Pancreas (tissue), 10 donors: Measurements from ENCODE around the gene NBL1. TPM values are rescaled to one million over a fixed set of nuclear protein-coding genes. Genes with fewer than 3 reads are reported as not detected.
A peak's percentile ranks its signal among the peaks of the same experiment; 100 is the strongest.

Source experiments
- ATAC-seq, 4 donors: fragments of 200-7000 bp; cut with Tn5 transposase; one replicate each; pipeline versions ENCODE4 v1.8.0 to v1.9.1; 2020; ENCODE audit warnings: mild to moderate bottlenecking in 4 of 4, moderate library complexity in 4 of 4
- DNase-seq, 6 donors: peaks; one replicate each; pipeline ENCODE4 v3.0.0-alpha.2; 2020
- FAIRE-seq: peaks from 2 replicates; lab custom pipeline; 2012; peaks lifted over from hg19 to GRCh38; lab: Jason Lieb, UNC
- H3K27ac ChIP-seq, 4 donors: fragments of 200-600 bp; sonication (generic); 1 replicate in 3 of 4; 2 replicates in 1 of 4; pipeline versions ENCODE4 v1.5.0 to v1.8.0; 2020
- H3K27me3 ChIP-seq, 4 donors: fragments of 200-600 bp; one replicate each; pipeline ENCODE4 v1.8.0; 2021
- H3K36me3 ChIP-seq, 3 donors: fragments of 200-600 bp; sonication (generic) in 1 of 3; one replicate each; pipeline versions ENCODE4 v1.5.0 to v1.8.0; 2020 to 2021
- H3K4me1 ChIP-seq, 3 donors: fragments of 200-600 bp; one replicate each; pipeline ENCODE4 v1.8.0; 2021
- H3K4me3 ChIP-seq, 4 donors: fragments of 200-600 bp; sonication (generic) in 2 of 4; one replicate each; pipeline versions ENCODE4 v1.5.0 to v1.8.0; 2020 to 2021
- H3K9me3 ChIP-seq, 4 donors: fragments of 200-600 bp; one replicate each; pipeline ENCODE4 v1.8.0; 2021
- CTCF ChIP-seq, 4 donors: fragments of 200-600 bp; sonication (generic) in 3 of 4; IDR thresholded peaks; one replicate each; pipeline versions ENCODE4 v1.5.0 to v1.8.0; 2021; ENCODE audit warnings: antibody characterized with exemption in 4 of 4
- WGBS, 2 donors: extraction: QIAGEN DNeasy Blood & Tissue Kit; methylation state at CpG; one replicate each; pipeline ENCODE4 v1.1.7; 2013; 5-methylcytosine and 5-hydroxymethylcytosine counted together
- intact Hi-C, 3 donors: fragments of 100-400 bp; cut with DNase I; formaldehyde crosslinking; loops; one replicate each; pipeline versions ENCODE4 v1.11.1 to v1.14.2; 2022
- polyA plus RNA-seq, 2 donors: library from polyadenylated mRNA; stranded (reverse); fragments of 200-250 nt; gene quantifications; one replicate each; pipeline ENCODE4 v1.2.3, GENCODE V29; 2013
- total RNA-seq, 6 donors: library from RNA; stranded (reverse); fragmentation: NEBNext Ultra II Directional in 4 of 6; extraction: Animal tissue kit (Norgen Biotek cat#: 25700) in 4 of 6; gene quantifications; one replicate each; pipeline versions ENCODE4 v1.2.1 to v1.2.4, GENCODE V29; 2021 to 2023
- donor health status: healthy with polysubstance abuse.
- donor health status: DM: no; HTN: no; CAD: no; lungs with moderate emphysema.
- donor health status: DM: no; HTN: no; CAD: no.
- donor health status: control.
- donor health status: control.
- donor health status: Bipolar disorder and iron deficiency.
- donor health status: DM: yes; HTN: yes; CAD: no.
- donor health status: DM: no; HTN: no; CAD: no.
- donor health status: DM: no; HTN: no; CAD: no.
- donor health status: DM: yes; HTN: yes; CAD: no.

Gene NBL1
- total and polyA plus RNA-seq, 8 donors = 5.8 to 45.6 (median 22.6) TPM

- Histone ChIP-seq H3K27me3 (peaks cover 0 to 14% (median 4%) of the 10 kb centered on the region in 4 donors), H3K27ac (no peak within 1 kb of the TSS), H3K36me3 (no peaks in the 10 kb centered on the region), H3K4me1 (peaks cover 0 to 4% (median 0%) of the 10 kb centered on the region in 3 donors), H3K4me3 (peak within 1 kb of the TSS in 2 of 4 donors; percentile 17 to 27), H3K9me3 (no peaks in the 10 kb centered on the region)
- DNase-seq = peak in 1 of 6 donors; percentile 42
- no peak for FAIRE-seq
- TF ChIP-seq CTCF (IDR thresholded peaks at IDR 0.05) = no peak
- WGBS, 2 donors = 4 to 6% methylated on average over 30 to 80 of the region's 80 CpGs
- peak in 1 of 4 donors; percentile 23 for ATAC-seq
- intact Hi-C loops = no loop called here
Measured at GRCh38 chr1:19664453-19665185, 20.5 kb downstream of the NBL1 start, which contains the start of gene HTR6. Gene HTR6, plus strand, starts transcription at chr1:19664875. Its CDS starts 879 bp downstream, at chr1:19665754.

GRCh38 chr1:19665186-19665495 is 21.0 kb downstream of the NBL1 start:
- H3K4me3 ChIP-seq = peak overlapping the region in 2 of 4 donors; percentile 17 to 27
- H3K27me3 ChIP-seq = peaks cover 0 to 14% (median 4%) of the 10 kb centered on the region in 4 donors
- no peak for FAIRE-seq

GRCh38 chr1:19665496-19666465 is 21.7 kb downstream of the NBL1 start:
- DNase-seq = peak in 1 of 6 donors; percentile 46
- Histone ChIP-seq H3K27ac (no peak overlapping the region), H3K4me3 (no peak overlapping the region), H3K9me3 (no peaks in the 10 kb centered on the region), H3K27me3 (peaks cover 0 to 14% (median 4%) of the 10 kb centered on the region in 4 donors), H3K4me1 (peaks cover 0 to 4% (median 0%) of the 10 kb centered on the region in 3 donors), H3K36me3 (no peaks in the 10 kb centered on the region)
- FAIRE-seq = no peak
- TF ChIP-seq CTCF (IDR thresholded peaks at IDR 0.05) = no peak
- ATAC-seq = peak in 1 of 4 donors; percentile 13
- 11 to 15% methylated on average over 70 to 84 of the region's 84 CpGs for WGBS, 2 donors
- intact Hi-C loops = no loop called here

More at GRCh38 chr1:19665186-19665495, 21.0 kb downstream of the NBL1 start:
- H3K4me1 ChIP-seq = peaks cover 0 to 4% (median 0%) of the 10 kb centered on the region in 3 donors
- ATAC-seq (no peak), DNase-seq (peak in 1 of 6 donors; percentile 51)
- WGBS, 2 donors = 2 to 3% methylated on average over 21 to 23 of the region's 23 CpGs
- H3K9me3 ChIP-seq = no peaks in the 10 kb centered on the region
- H3K36me3 ChIP-seq = no peaks in the 10 kb centered on the region
- no peak overlapping the region for H3K27ac ChIP-seq
- intact Hi-C loops = no loop called here
- TF ChIP-seq CTCF (IDR thresholded peaks at IDR 0.05) = no peak

GRCh38 chr1:19668888-19669287 is 24.8 kb downstream of the NBL1 start:
- Histone ChIP-seq H3K9me3 (no peaks in the 10 kb centered on the region), H3K4me1 (peaks cover 0 to 4% (median 0%) of the 10 kb centered on the region in 3 donors), H3K27ac (no peak overlapping the region), H3K27me3 (peaks cover 0 to 14% (median 3%) of the 10 kb centered on the region in 4 donors), H3K36me3 (no peaks in the 10 kb centered on the region), H3K4me3 (no peak overlapping the region)
- no peak for FAIRE-seq
- intact Hi-C loops = no loop called here
- no peak for DNase-seq
- no peak for ATAC-seq
- no peak for TF ChIP-seq CTCF (IDR thresholded peaks at IDR 0.05)
- 51 to 67% methylated on average over 8 of the region's 8 CpGs for WGBS, 2 donors
